ENCODE results near the gene RCN1. TPM values are rescaled to one million over a fixed set of nuclear protein-coding genes. Genes with fewer than 3 reads are reported as not detected.
"Not testable (repeated sequence)": the region's sequence is repeated elsewhere in the genome, so short reads cannot be mapped to it uniquely, and the experiment has no call there.

RCN1 gene
- total and polyA plus RNA-seq, 4 donors = 78.7 to 111 (median 84.6) TPM

DNA sequence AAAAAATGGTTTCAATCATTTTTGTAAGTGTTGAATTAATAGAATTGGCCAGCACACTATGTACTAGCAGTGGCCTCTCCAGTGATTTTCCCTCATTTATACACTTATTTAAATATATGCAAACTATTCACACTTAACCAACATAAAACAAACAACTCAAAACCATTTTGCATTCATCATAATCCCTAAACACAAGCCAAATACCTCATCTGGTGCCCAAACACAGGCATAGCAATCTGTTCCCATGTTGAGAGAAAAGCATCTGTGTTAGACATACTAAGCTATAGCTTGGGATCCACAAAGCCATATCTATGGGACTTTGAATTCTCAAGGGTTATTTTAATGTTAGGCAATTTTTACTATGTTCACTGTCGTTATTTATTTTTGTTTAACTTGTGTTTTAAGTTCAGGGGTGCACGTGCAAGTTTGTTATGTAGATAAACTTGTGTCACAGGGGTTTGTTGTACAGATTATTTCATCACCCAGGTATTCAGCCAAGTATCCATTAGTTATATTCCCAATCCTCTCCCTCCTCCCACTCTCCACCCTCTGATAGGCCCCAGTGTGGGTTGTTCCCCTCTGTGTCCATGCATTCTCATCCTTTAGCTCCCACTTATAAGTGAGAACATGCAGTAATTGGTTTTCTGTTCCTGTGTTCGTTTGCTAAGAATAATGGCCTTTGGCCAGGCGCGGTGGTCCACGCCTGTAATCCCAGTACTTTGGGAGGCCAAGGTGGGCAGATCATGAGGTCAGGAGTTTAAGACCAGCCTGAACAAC is 31.0 kb upstream of the RCN1 start:
- WGBS, 2 donors = 88 to 90% methylated on average over 6 of the region's 6 CpGs
- TF ChIP-seq, protein P1, sequence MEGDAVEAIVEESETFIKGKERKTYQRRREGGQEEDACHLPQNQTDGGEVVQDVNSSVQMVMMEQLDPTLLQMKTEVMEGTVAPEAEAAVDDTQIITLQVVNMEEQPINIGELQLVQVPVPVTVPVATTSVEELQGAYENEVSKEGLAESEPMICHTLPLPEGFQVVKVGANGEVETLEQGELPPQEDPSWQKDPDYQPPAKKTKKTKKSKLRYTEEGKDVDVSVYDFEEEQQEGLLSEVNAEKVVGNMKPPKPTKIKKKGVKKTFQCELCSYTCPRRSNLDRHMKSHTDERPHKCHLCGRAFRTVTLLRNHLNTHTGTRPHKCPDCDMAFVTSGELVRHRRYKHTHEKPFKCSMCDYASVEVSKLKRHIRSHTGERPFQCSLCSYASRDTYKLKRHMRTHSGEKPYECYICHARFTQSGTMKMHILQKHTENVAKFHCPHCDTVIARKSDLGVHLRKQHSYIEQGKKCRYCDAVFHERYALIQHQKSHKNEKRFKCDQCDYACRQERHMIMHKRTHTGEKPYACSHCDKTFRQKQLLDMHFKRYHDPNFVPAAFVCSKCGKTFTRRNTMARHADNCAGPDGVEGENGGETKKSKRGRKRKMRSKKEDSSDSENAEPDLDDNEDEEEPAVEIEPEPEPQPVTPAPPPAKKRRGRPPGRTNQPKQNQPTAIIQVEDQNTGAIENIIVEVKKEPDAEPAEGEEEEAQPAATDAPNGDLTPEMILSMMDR (IDR thresholded peaks at IDR 0.05; ENCODE audit: control extremely low read depth, extremely low read depth) = no peak
- Histone ChIP-seq H3K4me1 (ENCODE audit: control insufficient read depth in 5 of 5, insufficient read depth in 5 of 5, low read length in 5 of 5) (no peaks in the 10 kb centered on the region), H3K27ac (ENCODE audit: low read depth in 1 of 2, low read length in 1 of 2) (no peak overlapping the region), H3K27me3 (ENCODE audit: control insufficient read depth in 3 of 3, insufficient read depth in 3 of 3, low read length in 2 of 3) (no peaks in the 10 kb centered on the region), H3K9ac (ENCODE audit: insufficient read depth in 1 of 2, low read length in 2 of 2) (no peak overlapping the region), H3K4me3 (no peak overlapping the region), H3K36me3 (ENCODE audit: control insufficient read depth in 4 of 4, insufficient read depth in 4 of 4, low read length in 4 of 4) (no peaks in the 10 kb centered on the region), H3K9me3 (ENCODE audit: control insufficient read depth in 4 of 4, insufficient read depth in 3 of 4, low read length in 3 of 4) (peaks cover 0 to 4% (median 0%) of the 10 kb centered on the region in 4 donors)
- ATAC-seq (ENCODE audit: insufficient read depth, low FRiP score) (no peak), DNase-seq (no peak)

GRCh38 chr11:32062540-32062939 is 28.3 kb upstream of the RCN1 start:
- Histone ChIP-seq H3K4me1 (ENCODE audit: control insufficient read depth in 5 of 5, insufficient read depth in 5 of 5, low read length in 5 of 5) (no peaks in the 10 kb centered on the region), H3K9ac (ENCODE audit: insufficient read depth in 1 of 2, low read length in 2 of 2) (no peak overlapping the region), H3K27me3 (ENCODE audit: control insufficient read depth in 3 of 3, insufficient read depth in 3 of 3, low read length in 2 of 3) (no peaks in the 10 kb centered on the region), H3K9me3 (ENCODE audit: control insufficient read depth in 4 of 4, insufficient read depth in 3 of 4, low read length in 3 of 4) (no peaks in the 10 kb centered on the region), H3K4me3 (no peak overlapping the region), H3K36me3 (ENCODE audit: control insufficient read depth in 4 of 4, insufficient read depth in 4 of 4, low read length in 4 of 4) (no peaks in the 10 kb centered on the region), H3K27ac (ENCODE audit: low read depth in 1 of 2, low read length in 1 of 2) (no peak overlapping the region)
- ATAC-seq (ENCODE audit: insufficient read depth, low FRiP score) (no peak), DNase-seq (no peak)
- TF ChIP-seq, protein P1 (IDR thresholded peaks at IDR 0.05; ENCODE audit: control extremely low read depth, extremely low read depth) = no peak
- 90 to 94% methylated on average over 3 of the region's 3 CpGs for WGBS, 2 donors

GRCh38 chr11:32063031-32063430 is 27.8 kb upstream of the RCN1 start:
- not testable (repeated sequence) for H3K9ac ChIP-seq (ENCODE audit: insufficient read depth in 1 of 2, low read length in 2 of 2); H3K27ac ChIP-seq (ENCODE audit: low read depth in 1 of 2, low read length in 1 of 2); H3K9me3 ChIP-seq (ENCODE audit: control insufficient read depth in 4 of 4, insufficient read depth in 3 of 4, low read length in 3 of 4); DNase-seq; ATAC-seq (ENCODE audit: insufficient read depth, low FRiP score); H3K27me3 ChIP-seq (ENCODE audit: control insufficient read depth in 3 of 3, insufficient read depth in 3 of 3, low read length in 2 of 3); H3K4me3 ChIP-seq; H3K4me1 ChIP-seq (ENCODE audit: control insufficient read depth in 5 of 5, insufficient read depth in 5 of 5, low read length in 5 of 5); H3K36me3 ChIP-seq (ENCODE audit: control insufficient read depth in 4 of 4, insufficient read depth in 4 of 4, low read length in 4 of 4)
- WGBS, 2 donors = 93 to 95% methylated on average over 3 of the region's 3 CpGs

GRCh38 chr11:32065865-32066629 is 24.8 kb upstream of the RCN1 start:
- WGBS, 2 donors = 57 to 69% methylated on average over 8 of the region's 8 CpGs
- no peak overlapping the region for H3K9ac ChIP-seq (ENCODE audit: insufficient read depth in 1 of 2, low read length in 2 of 2)

More at GRCh38 chr11:32065865-32066629, 24.8 kb upstream of the RCN1 start:
- Histone ChIP-seq H3K36me3 (ENCODE audit: control insufficient read depth in 4 of 4, insufficient read depth in 4 of 4, low read length in 4 of 4) (no peaks in the 10 kb centered on the region), H3K4me3 (no peak overlapping the region), H3K9me3 (ENCODE audit: control insufficient read depth in 4 of 4, insufficient read depth in 3 of 4, low read length in 3 of 4) (no peaks in the 10 kb centered on the region), H3K4me1 (ENCODE audit: control insufficient read depth in 5 of 5, insufficient read depth in 5 of 5, low read length in 5 of 5) (peaks cover 0 to 12% (median 0%) of the 10 kb centered on the region in 5 donors), H3K27ac (ENCODE audit: low read depth in 1 of 2, low read length in 1 of 2) (no peak overlapping the region), H3K27me3 (ENCODE audit: control insufficient read depth in 3 of 3, insufficient read depth in 3 of 3, low read length in 2 of 3) (no peaks in the 10 kb centered on the region)
- ATAC-seq (ENCODE audit: insufficient read depth, low FRiP score) (no peak), DNase-seq (no peak)
- TF ChIP-seq, protein P1 (IDR thresholded peaks at IDR 0.05; ENCODE audit: control extremely low read depth, extremely low read depth) = no peak
